HG03045 (cell line): ENCODE measurements around the gene VPS26B.

Experiments
- ATAC-seq: cut with Tn5 transposase; IDR thresholded peaks from one replicate; pipeline ENCODE4 v1.9.1; 2021; ENCODE audit warnings: mild to moderate bottlenecking, moderate library complexity; ENCODE audit not compliant: unreplicated experiment

VPS26B gene

DNA sequence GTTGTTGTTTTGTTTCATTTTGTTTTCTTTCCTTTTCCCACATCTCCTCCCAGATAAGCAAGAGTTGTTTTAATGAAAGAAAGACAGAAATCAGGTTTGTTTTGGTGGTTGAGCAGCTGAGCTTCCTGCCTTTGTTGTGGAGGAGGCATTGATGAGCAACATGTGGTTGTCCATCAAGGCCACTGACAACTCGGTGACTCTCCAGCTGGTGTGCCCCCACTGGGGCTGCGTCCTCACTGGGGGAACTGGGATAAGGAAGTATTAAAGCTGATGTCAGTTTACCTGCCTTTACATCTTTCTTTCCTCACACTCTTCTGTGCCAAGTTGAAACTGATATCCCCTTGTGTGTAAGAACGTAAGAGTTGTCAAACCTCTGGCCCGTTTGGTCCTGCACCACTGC is 5.9 kb downstream of the VPS26B start:
- no peak for ATAC-seq

- ATAC-seq, result no peak
Measured at GRCh38 chr11:134231958-134232659, 7.6 kb downstream of the VPS26B start.

DNA sequence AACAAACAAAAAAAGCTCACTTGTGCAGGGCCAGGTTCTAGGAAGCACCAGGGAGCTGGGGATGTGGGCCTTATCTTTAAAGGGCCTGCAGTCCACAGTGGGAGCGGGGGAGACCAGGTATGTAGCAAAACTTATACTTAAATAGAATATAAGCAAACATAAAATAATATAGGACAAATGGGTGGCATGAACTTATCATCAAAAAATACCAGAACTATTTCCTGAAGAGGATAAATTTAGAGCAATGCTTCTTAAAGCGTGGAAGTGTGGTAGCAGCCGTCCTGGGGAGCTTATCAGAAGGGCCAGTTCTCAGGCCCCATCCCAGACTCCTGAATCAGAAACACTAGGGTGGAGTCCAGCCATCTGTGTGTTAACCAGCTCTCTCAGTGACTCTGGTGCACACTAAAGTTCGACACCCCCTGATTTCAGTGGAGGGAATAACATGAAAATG is 9.3 kb downstream of the VPS26B start:
- ATAC-seq, result no peak

- no peak for ATAC-seq
Measured at GRCh38 chr11:134235399-134235798, 10.9 kb downstream of the VPS26B start.

DNA sequence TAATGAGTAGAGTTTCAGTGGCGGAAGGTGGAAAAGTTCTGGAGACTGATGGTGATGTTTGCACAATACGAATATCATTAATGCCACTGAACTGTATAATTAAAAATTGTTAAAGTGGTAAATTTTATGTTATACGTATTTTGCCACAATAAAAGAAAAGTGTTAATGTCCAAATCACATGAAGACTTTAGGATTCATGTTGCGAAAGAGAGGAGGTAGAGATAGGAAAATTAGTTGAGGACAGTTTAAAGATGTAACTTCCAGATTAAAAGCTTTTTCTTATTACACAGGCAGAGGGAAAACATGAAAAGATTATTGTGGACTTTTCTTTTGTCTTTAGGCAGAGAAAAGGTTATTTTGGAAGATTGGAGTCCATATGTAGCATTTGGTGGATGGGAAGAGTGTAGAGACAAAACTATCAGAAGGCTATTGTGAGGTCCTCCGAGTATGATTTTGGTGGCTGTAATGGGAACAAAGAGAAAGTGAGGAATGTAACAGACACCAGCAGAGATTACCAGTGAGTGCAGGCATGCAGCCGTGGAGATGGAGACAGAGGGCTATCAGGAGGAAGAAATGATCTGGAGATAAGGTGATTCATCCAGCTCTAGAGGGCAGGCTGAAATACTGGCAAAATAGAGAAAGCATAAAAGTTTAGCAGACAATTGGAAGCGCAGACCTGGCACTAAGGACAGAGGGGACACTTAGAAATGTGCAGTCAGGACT is 12.5 kb downstream of the VPS26B start:
- ATAC-seq, result no peak

GRCh38 chr11:134237557-134237922 is 13.1 kb downstream of the VPS26B start:
- no peak for ATAC-seq

GRCh38 chr11:134238956-134239355 is 14.5 kb downstream of the VPS26B start:
- no peak for ATAC-seq

DNA sequence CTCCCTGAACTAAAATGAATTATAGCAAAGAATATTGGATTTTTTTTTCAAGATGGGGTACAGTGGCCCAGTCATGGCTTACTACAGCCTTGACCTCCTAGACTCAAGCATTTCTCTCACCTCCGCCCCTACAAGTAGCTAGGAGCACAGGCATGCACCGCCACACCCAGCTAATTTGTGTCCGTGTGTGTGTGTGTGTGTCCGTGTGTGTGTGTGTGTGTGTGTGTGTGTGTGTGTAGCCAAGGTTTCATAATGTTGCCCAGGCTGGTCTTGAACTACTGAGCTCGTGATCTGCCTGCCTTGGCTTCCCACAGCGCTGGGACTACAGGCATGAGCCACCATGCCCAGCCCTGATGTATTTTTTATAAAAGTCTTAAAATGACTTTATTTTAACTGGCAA is 16.1 kb downstream of the VPS26B start:
- ATAC-seq, result no peak

GRCh38 chr11:134242376-134242775 is 17.9 kb downstream of the VPS26B start:
- no peak for ATAC-seq

DNA sequence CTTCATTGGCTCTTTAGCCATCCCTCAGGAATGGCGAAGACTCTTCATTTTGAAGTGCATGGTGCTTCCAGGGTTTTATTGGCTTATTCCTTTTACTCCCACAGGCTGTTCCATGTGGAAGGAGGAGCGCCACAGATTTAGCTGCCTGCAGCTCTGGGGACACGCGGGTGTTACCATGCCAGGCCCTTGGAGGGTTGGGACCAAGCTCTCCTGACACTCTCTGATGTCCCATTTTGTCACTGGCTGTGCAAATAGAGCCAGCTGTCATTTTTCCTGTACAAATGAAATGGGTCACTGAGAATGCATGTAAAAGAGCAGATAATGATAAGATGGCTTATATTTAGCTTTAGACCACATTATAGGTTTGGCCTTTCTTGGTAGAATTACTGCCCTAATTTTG is 19.4 kb downstream of the VPS26B start:
- ATAC-seq, result no peak

GRCh38 chr11:134244593-134244992 is 20.1 kb downstream of the VPS26B start:
- ATAC-seq, result peak; percentile 61

DNA sequence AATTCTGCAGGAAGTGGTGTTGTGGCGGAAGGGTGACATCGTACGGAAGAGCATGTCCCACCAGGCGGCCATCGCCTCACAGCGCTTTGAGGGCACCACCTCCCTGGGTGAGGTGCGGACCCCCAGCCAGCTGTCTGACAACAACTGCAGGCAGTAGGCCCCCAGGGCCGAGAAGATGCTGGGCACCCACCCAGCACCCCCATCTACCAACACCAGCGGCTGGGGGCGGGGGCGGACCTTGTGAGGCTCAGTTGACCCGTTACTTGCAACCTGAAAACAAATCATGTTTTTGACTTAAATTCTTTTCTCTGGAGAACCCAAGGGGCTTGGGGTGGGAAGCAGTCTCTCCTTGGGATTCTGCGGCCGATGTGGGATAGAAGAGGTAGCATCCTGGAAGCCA is 21.0 kb downstream of the VPS26B start:
- ATAC-seq, result no peak

- no peak for ATAC-seq
Measured at GRCh38 chr11:134246100-134246499, 21.6 kb downstream of the VPS26B start.

- no peak for ATAC-seq
Measured at GRCh38 chr11:134246678-134247077, 22.2 kb downstream of the VPS26B start.

DNA sequence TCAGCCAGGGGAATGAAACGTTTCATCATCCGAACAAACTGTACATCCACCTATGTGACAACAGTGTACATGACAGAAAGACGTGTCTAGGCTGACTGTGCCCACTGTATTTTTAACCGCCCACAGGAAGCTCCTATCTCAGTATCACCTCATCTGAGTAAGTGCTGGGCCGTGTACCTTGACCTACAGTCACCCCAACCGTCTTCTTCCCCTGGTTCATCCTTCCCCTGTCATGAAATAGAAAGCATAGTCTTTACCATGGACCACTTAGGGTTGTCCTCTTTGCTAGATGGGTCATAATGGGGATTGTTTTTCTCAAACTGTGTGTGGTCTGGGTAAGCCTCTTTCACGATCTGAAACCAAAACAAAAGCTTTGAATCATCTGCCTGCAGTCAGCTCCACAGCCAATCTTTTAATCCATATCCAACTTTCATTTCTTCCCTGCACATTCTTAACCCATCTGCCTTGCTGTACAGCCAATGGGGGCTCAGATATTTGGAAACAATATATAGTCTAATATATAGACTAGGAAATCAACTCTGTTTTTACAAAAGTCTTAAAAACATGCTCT is 24.5 kb downstream of the VPS26B start:
- ATAC-seq, result no peak

DNA sequence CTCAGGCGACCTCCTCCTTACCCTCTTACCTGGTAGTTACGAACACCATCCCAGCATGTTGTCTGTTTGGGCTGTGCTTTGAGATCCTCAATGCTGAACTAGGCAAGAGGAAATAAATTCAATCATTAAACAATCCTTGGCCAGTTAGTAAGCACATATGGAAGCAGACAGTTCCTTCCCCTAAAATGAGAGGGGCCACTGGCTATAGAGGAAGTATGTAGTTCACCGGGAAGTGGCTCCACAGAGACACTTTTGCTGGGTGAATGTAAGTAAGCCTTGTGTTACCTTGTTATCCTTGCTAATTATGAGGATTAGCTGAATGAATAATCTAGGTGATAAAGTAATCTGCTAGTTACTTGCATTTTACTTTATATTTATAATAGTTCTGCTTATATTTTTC is 25.8 kb downstream of the VPS26B start:
- ATAC-seq, result no peak

GRCh38 chr11:134250675-134251074 is 26.2 kb downstream of the VPS26B start:
- ATAC-seq, result no peak

DNA sequence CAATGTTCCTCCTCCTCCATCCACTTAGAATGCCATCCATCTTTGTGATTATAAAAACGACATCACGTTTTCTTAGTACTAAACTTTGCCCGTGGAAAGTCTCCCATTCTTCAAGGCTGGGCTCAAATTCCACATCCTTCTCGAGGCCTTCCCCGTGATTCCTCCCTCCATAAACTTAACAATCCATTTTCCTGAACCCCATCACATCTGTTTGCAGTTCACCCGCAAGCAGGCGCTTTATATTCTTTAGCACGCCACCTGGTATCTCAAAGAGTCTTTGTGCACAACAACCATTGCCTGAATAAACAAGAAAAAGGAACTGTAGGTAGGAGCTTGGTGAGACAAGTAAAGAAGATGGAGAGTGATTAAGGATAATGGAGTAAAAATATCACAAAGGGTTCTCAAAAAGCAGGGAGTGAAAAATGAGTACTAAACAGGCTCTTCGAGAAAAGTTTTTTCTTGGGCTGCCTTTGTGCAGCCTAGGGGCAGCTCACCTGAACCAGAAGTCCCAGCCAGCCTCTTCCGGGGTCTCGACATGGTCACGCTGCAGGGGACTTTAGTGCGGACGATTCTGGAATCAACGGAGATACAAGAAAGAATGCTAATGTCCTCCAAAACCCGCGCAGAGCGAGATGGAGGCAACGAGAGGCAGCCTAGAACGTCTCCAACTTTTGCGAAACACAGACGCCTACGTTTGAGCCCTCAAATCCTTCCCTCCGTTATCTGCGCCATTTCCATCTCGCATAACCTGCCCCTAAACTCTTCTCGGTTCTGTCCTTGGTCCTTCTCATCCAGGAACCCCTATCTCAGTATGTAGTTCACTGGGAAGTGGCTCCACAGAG is 28.1 kb downstream of the VPS26B start:
- peak; percentile 30 for ATAC-seq

- peak; percentile 99 for ATAC-seq
Measured at GRCh38 chr11:134253188-134253993, 28.9 kb downstream of the VPS26B start, which contains the start of the genes ACAD8 and THYN1. TSS of gene ACAD8 (plus strand) at chr11:134253568. CDS start at chr11:134253601, 33 bp downstream. TSS of gene THYN1 (minus strand) at chr11:134253352. CDS start at chr11:134252882, 470 bp downstream.
